ENCODE results near the gene ZDHHC11B. TPM values are rescaled to one million over a fixed set of nuclear protein-coding genes. Genes with fewer than 3 reads are reported as not detected.

ZDHHC11B gene
- total RNA-seq, 1 experiment from 2014 or later: 1.4 TPM

- H2AFZ ChIP-seq (ENCODE audit: low read length): no peak overlapping the region
- no peaks in the 10 kb centered on the region for H3K27me3 ChIP-seq (ENCODE audit: insufficient read depth, low read length)
- DNase-seq: no peak
- H3K56ac ChIP-seq (ENCODE audit: insufficient read length, low read depth, low read length): no peak overlapping the region
- WGBS (ENCODE audit: extremely low coverage, insufficient read length, low lambda C conversion rate): no CpG with 5 or more reads among the region's 44 CpGs
- Mint-ChIP-seq H3K4me3 (no peak overlapping the region), H3K27ac (no peak overlapping the region), H3K27me3 (ENCODE audit: low read depth) (peaks cover 9% of the 10 kb centered on the region), H3K4me1 (peaks cover 5 to 9% of the 10 kb centered on the region in 2 experiments), H3K9me3 (no peaks in the 10 kb centered on the region), H3K36me3 (ENCODE audit: insufficient read depth in 1 of 3, low read depth in 3 of 3) (peaks cover 5 to 27% (median 25%) of the 10 kb centered on the region in 3 experiments; a peak in 6 of 7 replicates)
- H3K79me1 ChIP-seq (ENCODE audit: insufficient read depth, low read depth, low read length, poor library complexity, severe bottlenecking): no peaks in the 10 kb centered on the region
- H3K79me2 ChIP-seq (ENCODE audit: insufficient read depth, low read length): no peaks in the 10 kb centered on the region
- H3K23ac ChIP-seq (ENCODE audit: insufficient read length, low read depth, low read length): no peak overlapping the region
- no peak overlapping the region for H4K5ac ChIP-seq (ENCODE audit: insufficient read length, low read depth, low read length)
- no peak overlapping the region for H2BK12ac ChIP-seq (ENCODE audit: insufficient read length, low read depth, low read length)
- H3K9me3 ChIP-seq (ENCODE audit: control insufficient read depth, low read depth, low read length): no peaks in the 10 kb centered on the region
- no peak overlapping the region for H2AK5ac ChIP-seq (ENCODE audit: insufficient read length, low read length)
- no peaks in the 10 kb centered on the region for H3K23me2 ChIP-seq (ENCODE audit: insufficient read length, low read depth, low read length, poor library complexity, severe bottlenecking)
- no peaks in the 10 kb centered on the region for H4K20me1 ChIP-seq (ENCODE audit: control insufficient read depth, insufficient read depth, insufficient read length)
- no peak overlapping the region for H2BK20ac ChIP-seq (ENCODE audit: low read depth, low read length, poor library complexity, severe bottlenecking)
- no peak overlapping the region for H2BK15ac ChIP-seq (ENCODE audit: low read depth, low read length)
- no peak overlapping the region for H3K4ac ChIP-seq (ENCODE audit: low read depth, low read length)
- H4K8ac ChIP-seq (replicated peaks; ENCODE audit: insufficient read length, low read depth, low read length): no peak overlapping the region
- no peak overlapping the region for H3T11ph ChIP-seq (ENCODE audit: low read length)
- no peak overlapping the region for H3K14ac ChIP-seq (ENCODE audit: insufficient read depth, low read length)
- no peak overlapping the region for H4K91ac ChIP-seq (ENCODE audit: insufficient read length, low read depth, low read length)
- no peak for TF ChIP-seq CTCF (conservative IDR thresholded peaks at IDR 0.05)
- H2BK120ac ChIP-seq (ENCODE audit: low read depth, low read length, poor library complexity, severe bottlenecking): no peak overlapping the region
- H3K9ac ChIP-seq (ENCODE audit: extremely low read depth, insufficient read length, low read length): no peak overlapping the region
- no peaks in the 10 kb centered on the region for H3K4me1 ChIP-seq (ENCODE audit: insufficient read depth, low read length)
- H2BK5ac ChIP-seq (ENCODE audit: insufficient read length, low read length): no peak overlapping the region
- H3K18ac ChIP-seq (ENCODE audit: insufficient read length, low read depth, low read length): no peak overlapping the region
- H3K27ac ChIP-seq (ENCODE audit: insufficient read length, low read depth, low read length): no peak overlapping the region
- no peak overlapping the region for H3K4me2 ChIP-seq (ENCODE audit: insufficient read depth, insufficient read length, low read length)
These were observed 116.1 kb downstream of the ZDHHC11B start for GRCh38 chr5:668283-668995.
